Peyer's patch (tissue), 4 donors: ENCODE measurements around the gene RPL41. TPM values are rescaled to one million over a fixed set of nuclear protein-coding genes. Genes with fewer than 3 reads are reported as not detected.
"Not testable (repeated sequence)": the region's sequence is repeated elsewhere in the genome, so short reads cannot be mapped to it uniquely, and the experiment has no call there.

Experiments used
- DNase-seq, 3 donors: peaks; one replicate each; pipeline ENCODE4 v3.0.0-alpha.2; 2017 to 2019
- H3K27ac ChIP-seq, 4 donors: fragments of 200-600 bp; sonication (generic); one replicate each; pipeline ENCODE4 v1.5.1; 2016 to 2019
- H3K27me3 ChIP-seq, 2 donors: fragments of 200-600 bp; sonication (generic); one replicate each; pipeline ENCODE4 v1.5.1; 2019
- H3K36me3 ChIP-seq, 3 donors: fragments of 200-600 bp; sonication (generic); one replicate each; pipeline ENCODE4 v1.5.1; 2016 to 2019
- H3K4me1 ChIP-seq, 4 donors: fragments of 200-600 bp; sonication (generic); one replicate each; pipeline ENCODE4 v1.5.1; 2016 to 2019
- H3K4me3 ChIP-seq, 4 donors: fragments of 200-600 bp; sonication (generic); 1 replicate in 3 of 4; 2 replicates in 1 of 4; pipeline ENCODE4 v1.5.1; 2016 to 2019; ENCODE audit warnings: mild to moderate bottlenecking in 1 of 4
- H3K9me3 ChIP-seq, 4 donors: fragments of 200-600 bp; sonication (generic); one replicate each; pipeline ENCODE4 v1.5.1; 2016 to 2019; ENCODE audit warnings: mild to moderate bottlenecking in 1 of 4
- CTCF ChIP-seq, 6 experiments: fragments of 450-650 bp in 4 of 6; fragments of 200-600 bp in 2 of 6; sonication (generic) in 1 of 6; IDR thresholded peaks; one replicate each; pipeline ENCODE4 v1.5.1; 2017 to 2019; ENCODE audit warnings: antibody characterized with exemption in 6 of 6, mild to moderate bottlenecking in 3 of 6, moderate library complexity in 1 of 6
- POLR2A ChIP-seq, 2 donors: fragments of 450-650 bp; IDR thresholded peaks; one replicate each; pipeline ENCODE4 v1.5.1; 2017; ENCODE audit warnings: antibody characterized with exemption in 2 of 2, mild to moderate bottlenecking in 2 of 2, moderate library complexity in 2 of 2
- total RNA-seq, 4 donors: library from RNA; depleted of rRNA; stranded (reverse); fragments of >200 nt; gene quantifications; one replicate each; pipeline ENCODE4 v1.1.0, GENCODE V29; 2016

The RPL41 gene
- total RNA-seq, 4 donors from 2014 or later: 1,852 to 2,996 (median 2,194) TPM

DNA sequence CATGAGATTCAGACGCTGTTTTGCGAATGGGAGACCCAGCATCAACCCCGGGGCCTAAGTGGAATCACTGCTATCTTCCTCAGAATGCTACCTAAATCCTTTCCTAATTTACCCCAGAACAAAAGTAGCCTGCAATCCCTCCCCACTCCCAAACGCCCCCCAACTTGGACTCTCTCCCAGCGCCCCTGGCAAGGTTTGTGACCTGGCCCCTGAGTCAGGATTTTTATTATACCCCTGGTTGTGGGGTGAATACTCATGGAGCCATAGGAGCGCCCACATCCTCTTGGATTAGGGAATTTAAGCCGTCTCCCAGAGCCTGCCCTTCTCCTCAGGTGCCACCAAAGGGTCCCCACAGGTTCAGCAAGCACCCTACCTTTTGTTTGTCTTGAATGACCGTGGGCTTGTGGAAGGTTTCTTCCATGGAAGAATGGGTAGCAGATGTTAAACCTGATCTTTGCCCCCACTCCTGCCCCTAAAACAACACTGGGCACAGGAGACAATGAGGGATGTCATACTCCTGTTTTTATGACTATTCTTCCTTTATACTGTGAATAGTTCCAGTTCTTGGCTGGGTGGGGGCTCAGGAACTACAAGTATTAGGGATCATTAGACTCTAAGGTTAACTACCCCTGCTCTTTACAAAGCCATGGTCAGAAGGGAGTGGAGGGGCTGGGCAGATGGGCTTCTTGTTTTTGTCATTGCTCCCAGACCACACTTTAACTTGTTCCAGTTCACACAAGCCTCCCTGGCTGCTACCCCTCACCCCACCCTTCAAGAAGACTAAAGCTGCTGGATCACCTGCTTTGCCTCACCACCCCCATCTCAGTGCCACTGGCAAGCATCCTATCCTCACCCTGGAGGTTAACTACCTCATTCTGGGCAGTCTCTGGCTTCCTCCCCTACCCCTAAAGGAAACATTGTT lies 36.6 kb downstream of the RPL41 start:
- TF ChIP-seq POLR2A (IDR thresholded peaks at IDR 0.05): no peak
- no peak for TF ChIP-seq CTCF (IDR thresholded peaks at IDR 0.05)
- Histone ChIP-seq H3K36me3 (no peaks in the 10 kb centered on the region), H3K27me3 (no peaks in the 10 kb centered on the region), H3K27ac (peak overlapping the region; percentile 84 to 98 (median 90)), H3K4me3 (peak overlapping the region; percentile 43 to 82 (median 56)), H3K9me3 (no peaks in the 10 kb centered on the region), H3K4me1 (peaks cover 0 to 26% (median 6%) of the 10 kb centered on the region in 4 donors)
- no peak for DNase-seq

GRCh38 chr12:56153678-56154065 lies 37.2 kb downstream of the RPL41 start:
- no peaks in the 10 kb centered on the region for H3K36me3 ChIP-seq
- H3K27ac ChIP-seq: no peak overlapping the region
- H3K9me3 ChIP-seq: no peaks in the 10 kb centered on the region
- no peaks in the 10 kb centered on the region for H3K27me3 ChIP-seq
- no peak for TF ChIP-seq CTCF (IDR thresholded peaks at IDR 0.05)
- TF ChIP-seq POLR2A (IDR thresholded peaks at IDR 0.05): no peak
- H3K4me3 ChIP-seq: no peak overlapping the region
- no peak for DNase-seq
- H3K4me1 ChIP-seq: peaks cover 0 to 26% (median 6%) of the 10 kb centered on the region in 4 donors

- H3K36me3 ChIP-seq: no peaks in the 10 kb centered on the region
- DNase-seq: no peak
- H3K9me3 ChIP-seq: no peaks in the 10 kb centered on the region
- H3K4me1 ChIP-seq: peaks cover 0 to 26% (median 7%) of the 10 kb centered on the region in 4 donors
- no peaks in the 10 kb centered on the region for H3K27me3 ChIP-seq
- no peak overlapping the region for H3K27ac ChIP-seq
- TF ChIP-seq POLR2A (IDR thresholded peaks at IDR 0.05): no peak
- TF ChIP-seq CTCF (IDR thresholded peaks at IDR 0.05): no peak
- no peak overlapping the region for H3K4me3 ChIP-seq
Observed at GRCh38 chr12:56154246-56154771, 37.9 kb downstream of the RPL41 start.

GRCh38 chr12:56154818-56155217 lies 38.4 kb downstream of the RPL41 start:
- H3K4me3 ChIP-seq: no peak overlapping the region
- DNase-seq: no peak
- H3K4me1 ChIP-seq: peaks cover 0 to 30% (median 12%) of the 10 kb centered on the region in 4 donors
- no peaks in the 10 kb centered on the region for H3K9me3 ChIP-seq
- TF ChIP-seq CTCF (IDR thresholded peaks at IDR 0.05) (no peak), POLR2A (IDR thresholded peaks at IDR 0.05) (no peak)
- peaks cover 0 to 4% (median 0%) of the 10 kb centered on the region in 3 donors for H3K36me3 ChIP-seq
- H3K27me3 ChIP-seq: no peaks in the 10 kb centered on the region
- H3K27ac ChIP-seq: no peak overlapping the region

DNA sequence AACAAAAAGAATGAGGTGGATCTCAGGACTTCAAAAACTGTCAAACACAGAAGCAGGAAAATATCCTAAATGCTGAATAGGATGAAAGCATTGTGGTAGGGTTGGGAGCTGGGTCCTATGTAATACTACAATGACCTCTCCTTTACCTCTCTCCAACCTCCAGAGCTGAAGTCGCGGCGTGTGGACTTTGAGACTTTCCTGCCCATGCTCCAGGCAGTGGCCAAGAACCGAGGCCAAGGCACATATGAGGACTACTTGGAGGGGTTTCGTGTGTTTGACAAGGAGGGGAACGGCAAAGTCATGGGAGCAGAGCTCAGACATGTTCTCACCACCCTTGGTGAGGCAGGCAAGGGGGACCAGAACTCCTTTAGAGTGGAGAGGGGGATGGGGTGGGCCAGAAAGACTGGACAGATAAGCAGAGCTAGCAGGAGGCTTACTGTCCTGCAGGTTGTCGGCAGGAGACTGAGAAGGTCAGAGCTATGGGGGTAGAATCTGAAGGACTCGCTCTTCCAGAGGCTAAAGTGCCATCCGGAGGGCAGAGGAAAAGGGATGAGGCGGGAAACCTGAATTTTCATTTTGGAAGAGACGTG lies 38.9 kb downstream of the RPL41 start:
- Histone ChIP-seq H3K36me3 (peaks cover 0 to 10% (median 0%) of the 10 kb centered on the region in 3 donors), H3K4me3 (no peak overlapping the region), H3K4me1 (peaks cover 0 to 35% (median 18%) of the 10 kb centered on the region in 4 donors), H3K9me3 (no peaks in the 10 kb centered on the region), H3K27me3 (no peaks in the 10 kb centered on the region), H3K27ac (no peak overlapping the region)
- no peak for TF ChIP-seq POLR2A (IDR thresholded peaks at IDR 0.05)
- TF ChIP-seq CTCF (IDR thresholded peaks at IDR 0.05): no peak
- DNase-seq: peak in 1 of 3 donors; percentile 59

DNA sequence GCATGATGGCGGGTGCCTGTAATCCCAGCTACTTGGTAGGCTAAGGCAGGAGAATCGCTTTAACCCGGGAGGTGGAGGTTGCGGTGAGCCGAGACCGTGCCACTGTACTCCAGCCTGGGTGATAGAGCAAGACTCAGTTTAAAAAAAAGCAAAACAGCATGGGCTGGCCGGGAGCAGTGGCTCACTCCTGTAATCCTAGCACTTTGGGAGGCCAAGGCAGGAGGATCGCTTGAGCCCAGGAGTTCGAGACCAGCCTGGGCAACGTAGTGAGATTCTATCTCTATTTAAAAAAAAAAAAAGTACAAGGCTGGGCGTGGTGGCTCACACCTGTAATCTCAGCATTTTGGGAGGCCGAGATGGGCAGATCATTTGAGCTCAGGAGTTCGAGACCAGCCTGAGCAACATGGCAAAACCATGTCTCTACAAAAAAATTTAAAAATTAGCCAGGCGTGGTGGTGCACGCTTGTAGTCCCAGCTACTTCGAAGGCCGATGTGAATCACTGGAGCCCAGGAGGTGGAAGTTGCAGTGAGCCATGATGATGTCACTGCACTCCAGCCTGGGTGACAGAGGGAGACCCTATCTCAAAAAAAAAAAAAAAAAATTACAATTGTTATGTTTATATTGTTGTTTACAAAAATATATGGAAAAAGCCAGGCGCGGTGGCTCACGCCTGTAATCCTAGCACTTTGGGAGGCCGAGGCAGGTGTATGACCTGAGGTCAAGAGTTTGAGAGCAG lies 40.2 kb downstream of the RPL41 start:
- peak overlapping the region; percentile 91 to 100 (median 97) for H3K27ac ChIP-seq
- peak overlapping the region; percentile 62 to 96 (median 80) for H3K4me3 ChIP-seq
- not testable (repeated sequence) for H3K27me3 ChIP-seq, H3K9me3 ChIP-seq, DNase-seq
- H3K36me3 ChIP-seq: peaks cover 0 to 22% (median 0%) of the 10 kb centered on the region in 3 donors
- H3K4me1 ChIP-seq: peaks cover 4 to 43% (median 24%) of the 10 kb centered on the region in 4 donors
